Measurements from ENCODE around the gene IL17RA. TPM values are rescaled to one million over a fixed set of nuclear protein-coding genes. Genes with fewer than 3 reads are reported as not detected.

The IL17RA gene
- total RNA-seq, 1 donor from 2014 or later: 11.8 TPM

- no peak overlapping the region for H3K27ac Mint-ChIP-seq
- DNase-seq (ENCODE audit: low spot score in 2 of 2, unreplicated experiment in 2 of 2): no peak
- no peaks in the 10 kb centered on the region for H3K36me3 Mint-ChIP-seq
- no peak for TF ChIP-seq CTCF (IDR thresholded peaks at IDR 0.05; ENCODE audit: unreplicated experiment)
- H3K27me3 Mint-ChIP-seq (ENCODE audit: low read depth): peaks cover 4% of the 10 kb centered on the region
- no peaks in the 10 kb centered on the region for H3K9me3 Mint-ChIP-seq
- no peak overlapping the region for H3K4me3 Mint-ChIP-seq
- H3K4me1 Mint-ChIP-seq: no peaks in the 10 kb centered on the region
These were observed 10.2 kb upstream of the IL17RA start for GRCh38 chr22:17074648-17075002.

- H3K27me3 Mint-ChIP-seq (ENCODE audit: low read depth): peaks cover 2% of the 10 kb centered on the region
- H3K4me1 Mint-ChIP-seq: no peaks in the 10 kb centered on the region
- DNase-seq (ENCODE audit: low spot score in 2 of 2, unreplicated experiment in 2 of 2): no peak
- no peak overlapping the region for H3K4me3 Mint-ChIP-seq
- no peaks in the 10 kb centered on the region for H3K36me3 Mint-ChIP-seq
- H3K27ac Mint-ChIP-seq: no peak overlapping the region
- no peaks in the 10 kb centered on the region for H3K9me3 Mint-ChIP-seq
- TF ChIP-seq CTCF (IDR thresholded peaks at IDR 0.05; ENCODE audit: unreplicated experiment): no peak
These were observed 7.5 kb upstream of the IL17RA start for GRCh38 chr22:17077255-17077654.

GRCh38 chr22:17079572-17079971 lies 5.2 kb upstream of the IL17RA start:
- H3K27ac Mint-ChIP-seq: no peak overlapping the region
- DNase-seq (ENCODE audit: low spot score in 2 of 2, unreplicated experiment in 2 of 2): no peak
- no peaks in the 10 kb centered on the region for H3K36me3 Mint-ChIP-seq
- no peaks in the 10 kb centered on the region for H3K9me3 Mint-ChIP-seq
- no peaks in the 10 kb centered on the region for H3K4me1 Mint-ChIP-seq
- H3K27me3 Mint-ChIP-seq (ENCODE audit: low read depth): peaks cover 3% of the 10 kb centered on the region
- H3K4me3 Mint-ChIP-seq: no peak overlapping the region
- TF ChIP-seq CTCF (IDR thresholded peaks at IDR 0.05; ENCODE audit: unreplicated experiment): no peak

- Mint-ChIP-seq H3K27ac (no peak overlapping the region), H3K9me3 (no peaks in the 10 kb centered on the region), H3K36me3 (no peaks in the 10 kb centered on the region), H3K4me1 (peaks cover 4% of the 10 kb centered on the region), H3K4me3 (peak overlapping the region; percentile 77), H3K27me3 (ENCODE audit: low read depth) (peaks cover 21% of the 10 kb centered on the region)
- DNase-seq (ENCODE audit: low spot score in 2 of 2, unreplicated experiment in 2 of 2): no peak
- TF ChIP-seq CTCF (IDR thresholded peaks at IDR 0.05; ENCODE audit: unreplicated experiment): no peak
These were observed 1.5 kb upstream of the IL17RA start for GRCh38 chr22:17083255-17083654.

- H3K4me3 Mint-ChIP-seq: peak overlapping the region; percentile 77
- peaks cover 4% of the 10 kb centered on the region for H3K4me1 Mint-ChIP-seq
- H3K27ac Mint-ChIP-seq: no peak overlapping the region
- TF ChIP-seq CTCF (IDR thresholded peaks at IDR 0.05; ENCODE audit: unreplicated experiment): no peak
- H3K9me3 Mint-ChIP-seq: no peaks in the 10 kb centered on the region
- no peaks in the 10 kb centered on the region for H3K36me3 Mint-ChIP-seq
- DNase-seq (ENCODE audit: low spot score in 2 of 2, unreplicated experiment in 2 of 2): no peak
- peaks cover 21% of the 10 kb centered on the region for H3K27me3 Mint-ChIP-seq (ENCODE audit: low read depth)
These were observed 874 bp upstream of the IL17RA start for GRCh38 chr22:17083811-17084441.

Measured in mesothelial cell of epicardium (in vitro differentiated cells).